GM18499 (cell line): Measurements from ENCODE around the gene STK36.

ENCODE experiments used
- ATAC-seq: cut with Tn5 transposase; IDR thresholded peaks from one replicate; pipeline ENCODE4 v1.9.1; 2021; ENCODE audit warnings: moderate number of reproducible peaks; ENCODE audit not compliant: insufficient read depth, unreplicated experiment

Gene STK36

DNA sequence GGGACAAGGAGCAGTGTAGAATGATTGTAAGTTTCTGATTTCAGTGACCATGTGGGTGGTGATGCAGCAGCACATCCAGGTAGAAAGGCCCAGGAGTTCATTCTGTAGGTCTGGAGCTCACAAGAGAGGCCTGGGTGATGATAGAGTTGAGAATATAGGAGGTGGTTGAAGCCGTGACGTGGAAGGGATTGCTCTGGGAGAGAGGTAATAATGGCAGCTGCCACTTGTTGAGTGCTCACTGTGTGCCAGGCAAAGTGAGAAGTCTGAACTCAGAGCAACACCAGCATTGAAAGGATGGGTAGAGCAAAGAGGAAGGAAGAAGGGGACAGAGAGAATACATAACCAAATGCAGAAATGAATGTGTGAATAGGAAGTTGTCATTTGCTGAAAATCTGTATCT is 42.0 kb downstream of the STK36 start:
- no peak for ATAC-seq

DNA sequence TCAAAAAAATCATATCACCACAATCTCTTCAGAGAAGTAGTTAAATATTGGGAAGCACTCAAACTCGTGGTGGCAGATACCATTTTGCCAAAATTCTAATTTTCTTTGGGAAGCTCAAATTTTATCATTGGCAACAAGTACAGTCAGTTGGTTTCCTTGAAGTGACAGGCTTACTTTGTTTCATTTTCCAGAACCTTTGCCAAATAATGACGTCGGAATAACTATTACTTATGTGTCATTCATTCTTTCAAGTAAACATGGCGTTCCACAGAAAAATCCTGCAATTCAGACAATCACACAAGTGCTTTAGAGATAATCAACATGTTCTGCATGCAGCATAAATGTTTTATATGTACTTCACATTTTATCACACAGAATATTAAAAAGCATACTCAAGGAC is 44.2 kb downstream of the STK36 start:
- no peak for ATAC-seq

DNA sequence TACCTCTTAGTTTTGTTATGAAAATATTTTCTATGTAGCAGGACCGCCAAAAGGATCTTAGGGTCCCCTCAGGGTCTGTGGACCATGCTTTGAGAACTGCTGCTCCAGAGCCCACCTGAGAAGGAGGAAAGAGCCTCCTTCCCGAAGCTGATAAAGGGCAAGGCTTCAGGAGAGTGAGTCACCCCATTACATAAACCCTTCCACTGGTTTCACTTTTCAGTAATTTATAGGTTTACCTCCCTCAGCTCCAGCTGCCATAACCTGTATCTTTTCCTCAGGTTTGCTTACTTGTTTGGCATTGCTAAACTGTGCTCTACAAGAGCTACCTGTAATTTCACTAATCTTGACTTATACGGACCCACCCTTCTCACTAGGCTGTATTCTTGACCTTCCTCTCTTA is 45.4 kb downstream of the STK36 start:
- ATAC-seq, result no peak

DNA sequence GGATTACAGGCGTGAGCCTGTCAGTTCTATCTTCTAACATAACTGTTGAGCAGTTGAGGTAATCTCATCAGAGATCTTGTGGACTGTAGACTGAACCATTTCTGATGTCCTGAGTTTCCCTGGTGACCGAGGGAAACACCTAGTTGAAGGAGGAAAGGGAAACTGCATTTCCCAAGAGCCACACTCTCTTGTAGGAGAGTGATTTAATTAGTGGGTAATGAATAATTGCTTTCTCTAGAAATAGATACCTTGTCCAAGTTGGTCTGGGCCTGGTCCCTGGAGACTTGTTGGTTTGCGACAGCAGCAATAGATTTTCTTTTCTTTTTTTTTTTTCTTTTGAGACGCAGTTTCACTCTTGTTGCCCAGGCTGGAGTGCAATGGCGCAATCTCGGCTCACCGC is 46.2 kb downstream of the STK36 start:
- no peak for ATAC-seq

DNA sequence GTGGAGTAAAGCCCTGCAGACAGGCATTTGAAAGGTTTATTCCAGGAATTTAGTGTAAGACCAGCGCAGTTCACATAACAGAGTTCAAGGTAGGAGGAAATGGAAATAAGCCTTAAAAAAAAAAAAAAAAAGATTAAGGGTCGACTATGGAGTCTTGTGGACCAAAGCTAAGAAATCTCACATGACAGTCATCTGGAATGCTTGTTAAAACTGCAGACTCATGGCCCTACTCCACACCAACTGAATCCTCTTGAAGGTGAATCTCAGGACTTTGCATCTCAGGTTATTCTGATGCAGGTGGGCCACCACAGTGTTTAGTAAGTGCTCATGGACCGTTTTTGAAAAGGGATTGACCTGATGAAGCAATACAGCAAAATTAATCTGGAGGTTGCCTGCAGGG is 47.6 kb downstream of the STK36 start:
- ATAC-seq, result no peak

DNA sequence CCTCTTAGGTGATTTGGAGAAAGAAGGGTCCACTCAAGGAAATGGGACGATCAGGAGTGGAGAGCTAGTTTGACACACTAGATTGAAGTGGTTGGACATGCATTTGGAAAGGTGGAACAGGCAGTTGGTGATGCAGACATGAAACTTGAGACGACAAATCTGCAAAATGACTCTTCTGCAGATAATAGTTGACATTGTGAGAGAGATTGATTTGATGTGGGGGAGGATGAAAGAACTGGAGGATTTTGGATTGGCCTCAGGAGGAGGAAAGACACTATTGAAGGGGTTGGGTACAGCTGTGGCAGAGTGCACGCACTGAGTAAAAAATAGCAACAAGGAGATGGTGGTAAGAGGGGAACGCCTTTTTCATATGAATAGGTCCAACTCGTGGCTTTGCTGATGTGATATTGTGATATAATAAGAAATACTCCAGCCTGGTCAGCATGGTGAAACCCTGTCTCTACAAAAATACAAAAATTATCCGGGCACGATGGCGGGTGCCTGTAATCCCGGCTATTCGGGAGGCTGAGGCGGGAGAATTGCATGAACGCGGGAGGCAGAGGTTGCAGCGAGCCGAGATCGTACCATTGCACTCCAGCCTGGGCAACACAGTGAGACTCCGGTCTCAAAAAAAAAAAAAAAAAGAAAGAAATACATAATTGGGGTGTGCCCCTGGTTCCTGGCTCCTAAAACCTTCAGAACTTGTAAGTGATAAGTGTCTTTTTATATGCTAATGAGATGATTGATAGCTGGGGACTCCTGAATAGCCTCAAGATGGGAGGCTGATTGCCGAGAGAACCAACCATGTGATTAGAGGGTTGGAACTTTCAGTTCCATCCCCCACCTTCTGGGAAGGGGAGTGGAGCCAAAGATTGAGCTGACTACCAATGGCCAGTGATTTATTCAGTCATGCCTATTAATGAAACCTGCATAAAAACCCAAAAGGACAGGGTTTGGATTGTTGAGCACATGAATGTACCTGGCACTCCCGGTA is 48.5 kb downstream of the STK36 start:
- no peak for ATAC-seq

DNA sequence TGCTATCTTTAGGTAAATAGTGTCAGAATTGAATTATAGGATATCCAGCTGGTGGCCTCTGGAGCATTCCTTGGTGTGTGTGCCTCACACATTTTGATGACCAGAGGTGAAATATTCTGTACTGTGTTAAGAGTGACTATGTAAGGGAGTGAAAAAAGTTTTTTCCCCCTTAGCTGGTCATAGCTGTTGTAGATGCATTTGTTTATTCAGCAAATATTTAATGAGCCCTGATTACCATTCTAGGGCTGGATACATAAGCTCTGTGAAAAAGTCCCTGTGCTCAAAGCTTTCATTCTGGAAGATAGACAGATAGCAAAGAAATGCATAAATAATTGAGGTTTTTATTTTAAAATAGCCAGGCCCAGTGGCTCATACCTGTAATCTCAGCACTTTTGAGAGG is 49.6 kb downstream of the STK36 start:
- ATAC-seq, result no peak

DNA sequence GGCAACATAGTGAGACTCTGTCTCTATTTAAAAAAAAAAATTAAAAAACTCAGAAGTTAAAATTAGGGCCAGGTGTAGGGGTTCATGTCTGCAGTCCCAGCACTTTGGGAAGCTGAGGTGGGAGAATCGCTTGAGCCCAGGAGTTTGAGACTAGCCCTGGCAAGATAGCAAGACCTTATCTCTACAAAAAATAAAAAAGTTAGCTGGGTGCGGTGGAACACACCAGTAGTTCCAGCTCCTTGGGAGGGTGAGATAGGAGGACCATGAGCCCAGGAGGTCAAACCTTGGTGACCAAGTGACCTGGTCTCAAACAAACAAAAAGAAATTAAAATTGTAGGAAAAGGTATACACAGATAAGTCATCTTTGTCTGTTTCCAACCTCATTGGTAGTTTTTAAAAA is 50.0 kb downstream of the STK36 start:
- ATAC-seq, result no peak

DNA sequence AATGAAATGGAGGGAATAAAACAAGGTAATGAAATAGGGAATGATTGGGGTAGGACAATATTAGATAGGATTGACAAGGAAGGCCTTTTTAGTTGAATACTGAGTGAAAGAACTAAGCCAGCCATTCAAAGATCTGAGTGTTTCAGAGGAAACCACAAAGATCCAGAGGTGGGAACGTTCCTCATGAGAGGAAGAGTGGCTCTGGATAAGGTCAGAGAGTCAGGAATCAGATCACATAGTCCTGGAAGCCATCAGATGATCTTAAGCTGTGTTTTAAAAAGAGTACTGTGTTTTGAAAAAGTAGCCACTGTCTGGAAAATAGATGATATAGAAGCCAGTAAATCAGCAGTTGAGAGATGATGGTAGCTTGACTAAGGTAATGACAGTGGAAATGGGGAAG is 50.5 kb downstream of the STK36 start:
- ATAC-seq, result no peak

DNA sequence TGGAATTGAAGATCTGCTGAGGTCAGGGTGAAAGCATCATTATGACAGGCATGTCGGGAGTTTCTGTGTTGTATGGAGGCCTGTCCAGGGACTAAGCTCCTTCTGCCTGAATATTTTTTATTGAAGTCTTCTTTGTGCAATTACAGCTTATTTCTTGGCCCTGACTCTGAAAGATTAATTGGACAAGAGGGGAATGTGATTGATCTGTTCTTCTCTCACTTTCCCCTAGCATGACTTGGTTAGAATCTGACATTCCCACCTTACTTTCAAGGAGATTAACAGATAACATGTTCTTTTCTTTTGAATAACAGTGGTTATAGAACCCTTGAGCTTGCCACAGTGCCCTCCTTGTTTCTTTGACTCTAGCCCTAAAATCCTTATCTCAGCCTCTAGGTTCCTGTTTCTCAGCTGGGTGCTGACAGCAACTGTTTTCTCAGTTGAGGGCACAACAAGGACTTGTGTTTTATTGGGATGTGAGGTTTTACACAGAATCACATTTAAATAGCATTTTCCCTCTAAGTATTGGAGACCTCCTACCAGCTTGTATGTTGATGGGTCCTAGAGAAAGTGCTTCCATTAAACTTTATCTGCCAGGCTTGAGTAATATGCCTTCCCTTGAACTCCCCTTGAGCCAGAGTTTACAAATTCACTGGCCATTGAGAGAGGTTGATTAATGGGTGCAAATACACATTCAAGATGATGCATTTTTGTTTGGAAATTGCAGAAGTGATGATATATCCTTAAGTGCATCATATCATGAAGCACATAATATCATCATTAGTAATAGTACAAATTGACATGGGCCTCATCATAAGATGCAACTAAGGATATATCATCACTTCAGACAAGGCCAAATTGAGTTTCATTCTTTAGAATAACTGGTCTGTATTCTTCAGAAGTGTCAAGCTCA is 51.2 kb downstream of the STK36 start:
- ATAC-seq, result no peak

DNA sequence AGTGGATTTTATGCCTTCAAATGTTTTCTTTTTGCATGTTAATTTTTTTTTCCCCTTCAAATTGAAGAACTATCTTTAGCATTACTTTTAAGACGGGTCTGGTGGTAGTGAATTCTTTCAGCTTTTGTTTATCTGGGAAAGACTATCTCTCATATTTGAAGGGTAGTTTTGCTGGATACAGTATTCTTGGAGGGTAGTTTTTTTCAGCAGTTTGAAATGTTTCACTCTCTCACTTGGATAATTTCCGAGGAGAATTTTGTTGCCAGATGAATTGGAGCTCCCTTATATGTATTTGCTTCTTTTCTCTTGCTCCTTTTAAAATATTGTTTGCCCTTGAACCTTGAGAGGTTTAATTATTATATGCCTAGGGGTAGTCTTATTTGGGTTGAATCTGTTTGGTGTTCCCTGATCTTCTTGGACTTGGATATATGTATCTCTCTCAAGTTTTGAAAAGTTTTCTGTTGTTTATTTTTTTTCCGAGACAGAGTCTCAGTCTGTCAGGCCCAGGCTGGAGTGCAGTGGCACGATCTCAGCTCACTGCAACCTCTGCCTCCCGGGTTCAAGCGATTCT is 54.2 kb downstream of the STK36 start:
- no peak for ATAC-seq

DNA sequence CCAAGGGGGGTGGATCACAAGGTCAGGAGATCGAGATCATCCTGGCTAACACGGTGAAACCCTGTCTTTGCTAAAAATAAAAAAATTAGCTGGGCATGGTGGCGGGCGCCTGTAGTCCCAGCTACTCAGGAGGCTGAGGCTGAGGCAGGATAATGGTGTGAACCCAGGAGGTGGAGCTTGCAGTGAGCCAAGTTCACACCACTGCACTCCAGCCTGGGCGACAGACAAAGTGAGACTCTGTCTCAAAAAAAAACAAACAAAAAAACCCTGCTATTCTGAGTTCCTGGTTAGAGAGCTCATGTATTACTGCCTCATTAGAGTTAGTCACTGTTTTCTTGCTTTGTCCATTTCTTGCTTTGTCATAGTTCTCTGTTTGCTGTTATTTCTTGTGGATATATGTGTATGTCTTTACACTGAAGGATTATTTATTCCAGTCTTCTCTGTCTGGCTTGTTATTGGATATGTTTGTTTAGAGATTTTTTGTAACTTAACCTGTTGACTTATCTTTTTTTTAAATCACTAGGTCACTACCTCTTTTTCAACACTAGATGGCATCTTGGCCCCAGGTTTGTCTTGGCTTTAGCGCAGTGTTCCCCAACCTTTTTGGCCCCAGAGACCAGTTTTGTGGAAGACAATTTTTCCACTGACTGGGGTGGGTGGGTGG is 55.7 kb downstream of the STK36 start:
- ATAC-seq, result no peak

DNA sequence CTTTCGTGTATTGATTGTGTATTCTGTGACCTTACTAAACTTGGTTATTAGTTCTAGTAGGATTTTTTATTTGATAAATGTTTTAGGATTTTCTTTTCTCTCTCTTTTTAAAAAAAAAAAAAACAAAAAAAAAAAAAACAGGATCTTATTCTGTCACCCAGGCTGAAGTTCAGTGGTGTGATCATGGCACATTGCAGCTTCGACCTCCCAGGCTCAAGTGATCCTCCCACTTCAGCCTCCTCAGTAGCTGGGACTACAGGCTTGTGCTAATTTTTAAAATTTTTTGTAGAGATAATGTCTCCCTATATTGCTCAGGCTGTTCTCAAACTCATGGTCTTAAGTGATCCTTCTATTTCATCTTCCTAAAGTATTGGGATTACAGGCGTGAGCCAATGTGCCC is 57.8 kb downstream of the STK36 start:
- no peak for ATAC-seq

DNA sequence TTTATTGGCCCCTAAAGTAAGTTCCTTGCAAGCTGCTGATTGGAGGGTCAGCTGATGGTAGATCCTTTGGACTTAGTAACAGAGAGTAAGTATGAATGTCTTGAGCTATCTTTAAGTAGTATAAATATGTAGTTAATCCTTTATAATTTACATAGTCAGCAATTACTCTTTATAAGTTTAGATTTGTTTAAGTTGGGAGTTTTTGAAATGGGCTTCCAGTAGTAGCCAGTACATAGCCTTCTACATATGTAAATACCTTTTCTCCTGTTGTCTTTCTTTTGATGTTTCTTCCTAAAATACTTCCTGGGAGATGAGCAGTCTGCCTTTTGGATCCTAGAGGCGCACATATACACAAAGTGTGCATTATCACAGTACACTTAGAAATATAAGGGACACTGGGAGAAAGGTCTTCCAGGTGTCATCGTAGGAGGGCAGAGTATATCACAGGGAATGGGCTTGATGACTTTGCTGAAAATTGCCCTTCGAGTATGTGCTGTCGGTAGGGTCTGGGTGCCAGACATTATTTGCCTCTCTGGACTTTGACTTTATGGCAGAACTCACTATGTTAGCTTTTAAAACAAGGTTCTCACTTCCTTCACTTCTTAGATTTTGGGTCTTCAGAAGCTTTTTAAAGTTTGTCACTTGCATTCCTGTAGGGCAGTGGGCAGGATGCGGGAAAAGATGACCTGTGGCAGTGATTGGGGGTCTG is 60.3 kb downstream of the STK36 start:
- ATAC-seq, result no peak

DNA sequence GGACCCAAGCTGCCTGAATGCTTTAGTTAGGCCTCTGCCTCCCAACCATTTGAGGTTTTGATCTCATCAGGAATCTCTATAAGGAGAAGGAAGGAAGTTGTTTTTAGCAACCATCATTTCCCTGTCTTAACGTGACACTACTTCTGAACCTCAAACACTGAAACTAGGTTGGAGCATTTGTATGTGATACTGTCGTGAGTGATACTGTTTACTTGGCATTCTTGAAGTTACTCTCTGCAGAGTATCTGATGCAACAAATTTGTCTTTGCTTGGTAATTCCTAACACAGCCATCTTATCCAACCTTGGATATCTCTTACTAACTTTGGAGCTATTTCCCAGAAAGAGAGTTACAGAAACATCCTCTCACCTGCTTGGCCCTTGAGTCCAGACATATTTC is 60.9 kb downstream of the STK36 start:
- no peak for ATAC-seq

DNA sequence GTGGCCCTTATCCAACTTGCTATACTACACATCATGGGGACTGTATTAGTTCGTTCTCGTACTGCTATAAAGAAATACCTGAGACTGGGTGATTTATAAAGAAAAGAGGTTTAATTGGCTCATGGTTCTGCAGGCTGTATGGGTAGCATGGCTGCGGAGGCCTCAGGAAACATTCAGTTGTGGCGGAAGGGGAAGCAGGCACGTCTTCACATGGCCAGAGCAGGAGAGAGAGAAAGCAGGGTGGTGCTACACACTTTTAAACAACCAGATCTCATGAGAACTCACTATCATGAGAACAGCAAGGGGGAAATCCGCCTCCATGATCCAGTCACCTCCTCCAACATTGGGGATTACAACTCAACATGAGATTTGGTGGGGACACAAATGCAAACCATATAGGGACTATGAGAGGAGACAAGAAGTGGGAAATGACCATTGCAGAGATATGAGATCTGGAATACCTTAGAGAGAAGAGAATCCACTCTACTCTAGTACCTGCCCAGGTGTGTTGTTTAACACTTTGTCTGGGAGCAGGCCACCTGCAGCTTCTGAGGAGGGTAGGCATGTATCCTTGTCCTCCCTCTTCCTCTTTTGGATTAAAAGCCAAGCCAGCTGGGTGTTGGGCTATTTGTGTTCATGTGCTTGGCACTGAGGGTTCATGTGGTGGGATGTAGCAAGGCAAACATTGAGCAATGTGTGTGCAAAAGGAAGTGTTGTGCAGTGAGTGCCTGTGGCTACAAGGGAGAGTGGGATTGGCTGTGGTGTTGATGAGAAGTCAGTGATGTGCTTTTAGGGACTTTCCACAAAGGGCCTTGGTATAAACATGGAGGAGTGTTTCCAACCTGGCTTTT is 61.5 kb downstream of the STK36 start:
- no peak for ATAC-seq

DNA sequence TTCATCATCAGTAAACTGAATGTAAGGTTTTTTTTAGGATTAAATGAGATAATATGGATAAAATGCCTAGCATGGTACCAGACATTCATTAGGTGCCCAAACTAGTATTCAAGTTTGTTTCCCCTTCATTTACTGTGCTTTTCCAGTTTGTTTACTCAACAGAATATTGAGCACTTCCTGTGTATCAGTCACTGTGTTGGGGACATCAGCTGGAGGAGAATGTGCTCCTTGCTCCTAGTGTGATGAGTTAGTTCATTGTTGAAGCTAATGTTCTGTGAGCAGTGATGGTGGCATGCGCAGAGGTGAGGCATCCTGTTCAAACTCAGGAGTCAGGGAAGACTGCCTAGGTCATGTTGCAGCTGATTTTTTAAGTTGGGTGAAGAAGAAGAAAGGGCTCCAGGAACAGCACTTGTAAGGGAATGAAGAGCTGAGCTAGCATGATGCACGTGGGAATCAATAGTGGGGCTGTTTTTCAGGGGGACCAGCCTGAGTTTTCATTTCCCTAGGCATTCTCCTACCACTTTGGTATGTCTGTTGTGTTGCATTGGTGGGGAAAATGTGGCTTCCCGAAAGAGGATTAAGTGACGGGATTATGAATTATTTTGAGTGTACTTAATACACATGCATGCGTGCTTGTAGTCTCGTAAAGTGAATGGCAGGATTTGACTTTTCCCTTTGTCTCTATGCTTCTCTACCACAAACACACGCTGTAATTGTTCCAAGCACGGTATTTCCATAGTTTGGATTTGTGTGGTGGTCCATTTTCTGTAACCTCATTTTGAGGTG is 62.5 kb downstream of the STK36 start:
- ATAC-seq, result no peak

DNA sequence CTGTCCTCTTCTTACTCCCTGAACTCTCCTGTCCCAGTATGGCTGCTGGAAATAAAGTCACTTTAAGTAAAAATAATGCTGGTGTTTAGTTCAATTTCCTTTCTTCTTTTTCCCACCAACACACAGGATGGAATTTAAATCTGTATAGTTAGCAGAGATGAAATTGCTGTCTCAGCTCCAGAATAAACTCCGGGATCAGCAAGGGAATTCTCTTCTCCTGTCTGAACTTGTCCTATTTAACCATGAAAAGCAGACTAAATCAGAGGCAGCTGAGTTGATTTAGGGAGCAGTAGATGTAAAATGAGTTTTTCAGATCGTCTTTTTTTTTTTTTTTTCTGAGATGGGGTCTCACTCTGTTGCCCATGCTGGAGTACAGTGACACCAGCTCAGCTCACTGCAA is 64.6 kb downstream of the STK36 start:
- ATAC-seq, result no peak
